Chondrocyte (in vitro differentiated cells): ENCODE measurements around the gene FBH1. TPM values are rescaled to one million over a fixed set of nuclear protein-coding genes. Genes with fewer than 3 reads are reported as not detected.
"Not testable (repeated sequence)": the region's sequence is repeated elsewhere in the genome, so short reads cannot be mapped to it uniquely, and the experiment has no call there.

ENCODE experiments used
- DNase-seq: peaks from one replicate; pipeline ENCODE4 v3.0.0; 2021; ENCODE audit warnings: mixed read lengths, low spot score
- H3K27ac Mint-ChIP-seq: one replicate; pipeline ENCODE4 v1.8.0; 2021; ENCODE audit warnings: mild to moderate bottlenecking, moderate library complexity, mixed read lengths; ENCODE audit not compliant: unreplicated experiment
- H3K27me3 Mint-ChIP-seq: 2 replicates; pipeline ENCODE4 v1.8.0; 2021; ENCODE audit warnings: low read depth, mixed read lengths
- H3K36me3 Mint-ChIP-seq: 2 replicates; pipeline ENCODE4 v1.8.0; 2021; ENCODE audit warnings: low read depth, mixed read lengths
- H3K4me1 Mint-ChIP-seq: 2 replicates; pipeline ENCODE4 v1.8.0; 2021; ENCODE audit warnings: low read depth, mild to moderate bottlenecking, mixed read lengths
- H3K4me3 Mint-ChIP-seq: one replicate; pipeline ENCODE4 v1.8.0; 2021; ENCODE audit warnings: mild to moderate bottlenecking, moderate library complexity, mixed read lengths; ENCODE audit not compliant: unreplicated experiment
- H3K9me3 Mint-ChIP-seq: 2 replicates; pipeline ENCODE4 v1.8.0; 2021; ENCODE audit warnings: low read depth, mixed read lengths
- CTCF ChIP-seq: fragments of 200-600 bp; sonication (generic); IDR thresholded peaks from 2 replicates; pipeline ENCODE4 v1.5.0; 2021; ENCODE audit warnings: antibody characterized with exemption, mild to moderate bottlenecking, moderate library complexity
- total RNA-seq: library from RNA; stranded (reverse); gene quantifications from 3 replicates; pipeline ENCODE4 v1.2.1, GENCODE V29; 2021

Gene FBH1
- total RNA-seq, 1 donor from 2014 or later, result 62.2 TPM

GRCh38 chr10:5869156-5869555, 20.9 kb upstream of the FBH1 start:
- H3K4me1 Mint-ChIP-seq, result peaks cover 11% of the 10 kb centered on the region

GRCh38 chr10:5871596-5871995, 18.4 kb upstream of the FBH1 start:
- H3K4me3 Mint-ChIP-seq, result no peak overlapping the region
- no peak for DNase-seq
- no peak overlapping the region for H3K27ac Mint-ChIP-seq
- H3K4me1 Mint-ChIP-seq, result peaks cover 18% of the 10 kb centered on the region
- H3K36me3 Mint-ChIP-seq, result peaks cover 4% of the 10 kb centered on the region
- no peak for TF ChIP-seq CTCF
- no peaks in the 10 kb centered on the region for H3K27me3 Mint-ChIP-seq
- H3K9me3 Mint-ChIP-seq, result peaks cover 7% of the 10 kb centered on the region

More at GRCh38 chr10:5869156-5869555, 20.9 kb upstream of the FBH1 start:
- peaks cover 4% of the 10 kb centered on the region for H3K36me3 Mint-ChIP-seq
- H3K4me3 Mint-ChIP-seq, result no peak overlapping the region
- TF ChIP-seq CTCF, result no peak
- no peaks in the 10 kb centered on the region for H3K27me3 Mint-ChIP-seq
- DNase-seq, result no peak
- no peak overlapping the region for H3K27ac Mint-ChIP-seq
- H3K9me3 Mint-ChIP-seq, result peaks cover 7% of the 10 kb centered on the region

GRCh38 chr10:5873515-5873995, 16.5 kb upstream of the FBH1 start:
- no peak overlapping the region for H3K27ac Mint-ChIP-seq
- peaks cover 6% of the 10 kb centered on the region for H3K9me3 Mint-ChIP-seq
- DNase-seq, result no peak
- H3K27me3 Mint-ChIP-seq, result no peaks in the 10 kb centered on the region
- peaks cover 8% of the 10 kb centered on the region for H3K36me3 Mint-ChIP-seq
- H3K4me3 Mint-ChIP-seq, result no peak overlapping the region
- TF ChIP-seq CTCF, result peak; percentile 85
- peaks cover 21% of the 10 kb centered on the region for H3K4me1 Mint-ChIP-seq

GRCh38 chr10:5876181-5876768, 13.8 kb upstream of the FBH1 start:
- no peaks in the 10 kb centered on the region for H3K27me3 Mint-ChIP-seq
- H3K36me3 Mint-ChIP-seq, result peaks cover 5% of the 10 kb centered on the region
- peak overlapping the region; percentile 64 for H3K27ac Mint-ChIP-seq
- DNase-seq, result no peak
- no peaks in the 10 kb centered on the region for H3K9me3 Mint-ChIP-seq
- peaks cover 21% of the 10 kb centered on the region for H3K4me1 Mint-ChIP-seq
- H3K4me3 Mint-ChIP-seq, result no peak overlapping the region
- no peak for TF ChIP-seq CTCF

GRCh38 chr10:5877041-5877440, 13.0 kb upstream of the FBH1 start:
- H3K36me3 Mint-ChIP-seq, H3K4me3 Mint-ChIP-seq, DNase-seq, H3K9me3 Mint-ChIP-seq, H3K27me3 Mint-ChIP-seq: not testable (repeated sequence)
- Mint-ChIP-seq H3K27ac (peak overlapping the region; percentile 64), H3K4me1 (peaks cover 16% of the 10 kb centered on the region)

GRCh38 chr10:5882961-5883360, 7.1 kb upstream of the FBH1 start:
- peaks cover 8% of the 10 kb centered on the region for H3K4me1 Mint-ChIP-seq
- H3K27me3 Mint-ChIP-seq, result no peaks in the 10 kb centered on the region
- H3K4me3 Mint-ChIP-seq, result no peak overlapping the region
- H3K27ac Mint-ChIP-seq, result no peak overlapping the region
- H3K9me3 Mint-ChIP-seq, result no peaks in the 10 kb centered on the region
- H3K36me3 Mint-ChIP-seq, result peaks cover 23% of the 10 kb centered on the region
- TF ChIP-seq CTCF, result no peak
- DNase-seq, result no peak
